Measurements from ENCODE around the gene WIZ.

Gene WIZ

DNA sequence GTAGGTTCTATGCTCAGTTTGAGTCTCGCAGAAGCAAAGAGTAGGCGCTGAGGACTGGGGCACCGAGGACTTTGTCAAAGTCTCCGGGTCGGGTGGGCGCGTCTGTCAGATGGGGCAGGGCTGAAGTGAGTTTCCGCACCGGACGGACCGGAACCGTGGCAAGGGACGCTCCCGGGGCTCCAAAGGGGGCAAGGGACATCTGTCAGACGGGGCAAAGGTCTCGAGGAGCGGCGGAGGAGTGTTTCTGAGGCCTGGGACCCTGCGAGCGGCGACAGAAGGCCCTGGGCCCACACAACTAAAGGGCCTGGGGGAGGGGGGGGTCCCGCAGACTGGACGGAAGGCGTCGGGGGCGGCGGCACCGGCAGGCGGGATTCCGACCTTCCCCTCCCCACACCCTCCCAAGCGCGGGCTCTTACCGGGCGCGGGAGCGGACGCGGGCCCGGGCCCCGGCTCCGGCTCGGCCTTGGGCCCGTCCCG is 17.7 kb downstream of the WIZ start (continued):
- TF ChIP-seq ZNF843 (tag by site-specific recombination; IDR thresholded peaks at IDR 0.05) (no peak), ZSCAN16 (tag by site-specific recombination; IDR thresholded peaks at IDR 0.05) (no peak), TCF7L2 (IDR thresholded peaks at IDR 0.05; ENCODE audit: borderline replicate concordance, low read depth, low read length) (no peak), KLF9 (tag by site-specific recombination; IDR thresholded peaks at IDR 0.05; ENCODE audit: low read depth) (0 out of 2 replicates have a peak, but pooled peaks have one; percentile 34), ZNF571 (tag by site-specific recombination; IDR thresholded peaks at IDR 0.05) (no peak), ZNF48 (tag by site-specific recombination; IDR thresholded peaks at IDR 0.05) (no peak), ZBTB7A (tag by site-specific recombination; IDR thresholded peaks at IDR 0.05; ENCODE audit: low read depth) (0 out of 2 replicates have a peak, but pooled peaks have one; percentile 34), ZNF211 (tag by site-specific recombination; IDR thresholded peaks at IDR 0.05; ENCODE audit: low read depth) (no peak), ZNF501 (tag by site-specific recombination; IDR thresholded peaks at IDR 0.05) (no peak), ZNF621 (tag by site-specific recombination; IDR thresholded peaks at IDR 0.05) (no peak), MEIS1 (CRISPR knock-in tag; IDR thresholded peaks at IDR 0.05; ENCODE audit: borderline replicate concordance) (no peak), KLF8 (tag by site-specific recombination; IDR thresholded peaks at IDR 0.05) (peak; percentile 33; the same call in 1 of the 2 replicates), ZNF610 (tag by site-specific recombination; IDR thresholded peaks at IDR 0.05; ENCODE audit: borderline replicate concordance) (no peak), YY1 (tag by site-specific recombination; IDR thresholded peaks at IDR 0.05) (no peak), ZNF133 (tag by site-specific recombination; IDR thresholded peaks at IDR 0.05) (no peak), ZFHX2 (tag by site-specific recombination; conservative IDR thresholded peaks at IDR 0.05) (peak; percentile 73), ZNF10 (tag by site-specific recombination; IDR thresholded peaks at IDR 0.05) (no peak), ZNF2 (tag by site-specific recombination; IDR thresholded peaks at IDR 0.05) (no peak), ZNF473 (tag by site-specific recombination; IDR thresholded peaks at IDR 0.05) (no peak), ZFP69B (tag by site-specific recombination; IDR thresholded peaks at IDR 0.05) (peak; percentile 75)
- TF ChIP-seq, protein P1, sequence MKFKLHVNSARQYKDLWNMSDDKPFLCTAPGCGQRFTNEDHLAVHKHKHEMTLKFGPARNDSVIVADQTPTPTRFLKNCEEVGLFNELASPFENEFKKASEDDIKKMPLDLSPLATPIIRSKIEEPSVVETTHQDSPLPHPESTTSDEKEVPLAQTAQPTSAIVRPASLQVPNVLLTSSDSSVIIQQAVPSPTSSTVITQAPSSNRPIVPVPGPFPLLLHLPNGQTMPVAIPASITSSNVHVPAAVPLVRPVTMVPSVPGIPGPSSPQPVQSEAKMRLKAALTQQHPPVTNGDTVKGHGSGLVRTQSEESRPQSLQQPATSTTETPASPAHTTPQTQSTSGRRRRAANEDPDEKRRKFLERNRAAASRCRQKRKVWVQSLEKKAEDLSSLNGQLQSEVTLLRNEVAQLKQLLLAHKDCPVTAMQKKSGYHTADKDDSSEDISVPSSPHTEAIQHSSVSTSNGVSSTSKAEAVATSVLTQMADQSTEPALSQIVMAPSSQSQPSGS (tag by site-specific recombination; IDR thresholded peaks at IDR 0.05; ENCODE audit: low read depth) = no peak
- TF ChIP-seq, protein P2, sequence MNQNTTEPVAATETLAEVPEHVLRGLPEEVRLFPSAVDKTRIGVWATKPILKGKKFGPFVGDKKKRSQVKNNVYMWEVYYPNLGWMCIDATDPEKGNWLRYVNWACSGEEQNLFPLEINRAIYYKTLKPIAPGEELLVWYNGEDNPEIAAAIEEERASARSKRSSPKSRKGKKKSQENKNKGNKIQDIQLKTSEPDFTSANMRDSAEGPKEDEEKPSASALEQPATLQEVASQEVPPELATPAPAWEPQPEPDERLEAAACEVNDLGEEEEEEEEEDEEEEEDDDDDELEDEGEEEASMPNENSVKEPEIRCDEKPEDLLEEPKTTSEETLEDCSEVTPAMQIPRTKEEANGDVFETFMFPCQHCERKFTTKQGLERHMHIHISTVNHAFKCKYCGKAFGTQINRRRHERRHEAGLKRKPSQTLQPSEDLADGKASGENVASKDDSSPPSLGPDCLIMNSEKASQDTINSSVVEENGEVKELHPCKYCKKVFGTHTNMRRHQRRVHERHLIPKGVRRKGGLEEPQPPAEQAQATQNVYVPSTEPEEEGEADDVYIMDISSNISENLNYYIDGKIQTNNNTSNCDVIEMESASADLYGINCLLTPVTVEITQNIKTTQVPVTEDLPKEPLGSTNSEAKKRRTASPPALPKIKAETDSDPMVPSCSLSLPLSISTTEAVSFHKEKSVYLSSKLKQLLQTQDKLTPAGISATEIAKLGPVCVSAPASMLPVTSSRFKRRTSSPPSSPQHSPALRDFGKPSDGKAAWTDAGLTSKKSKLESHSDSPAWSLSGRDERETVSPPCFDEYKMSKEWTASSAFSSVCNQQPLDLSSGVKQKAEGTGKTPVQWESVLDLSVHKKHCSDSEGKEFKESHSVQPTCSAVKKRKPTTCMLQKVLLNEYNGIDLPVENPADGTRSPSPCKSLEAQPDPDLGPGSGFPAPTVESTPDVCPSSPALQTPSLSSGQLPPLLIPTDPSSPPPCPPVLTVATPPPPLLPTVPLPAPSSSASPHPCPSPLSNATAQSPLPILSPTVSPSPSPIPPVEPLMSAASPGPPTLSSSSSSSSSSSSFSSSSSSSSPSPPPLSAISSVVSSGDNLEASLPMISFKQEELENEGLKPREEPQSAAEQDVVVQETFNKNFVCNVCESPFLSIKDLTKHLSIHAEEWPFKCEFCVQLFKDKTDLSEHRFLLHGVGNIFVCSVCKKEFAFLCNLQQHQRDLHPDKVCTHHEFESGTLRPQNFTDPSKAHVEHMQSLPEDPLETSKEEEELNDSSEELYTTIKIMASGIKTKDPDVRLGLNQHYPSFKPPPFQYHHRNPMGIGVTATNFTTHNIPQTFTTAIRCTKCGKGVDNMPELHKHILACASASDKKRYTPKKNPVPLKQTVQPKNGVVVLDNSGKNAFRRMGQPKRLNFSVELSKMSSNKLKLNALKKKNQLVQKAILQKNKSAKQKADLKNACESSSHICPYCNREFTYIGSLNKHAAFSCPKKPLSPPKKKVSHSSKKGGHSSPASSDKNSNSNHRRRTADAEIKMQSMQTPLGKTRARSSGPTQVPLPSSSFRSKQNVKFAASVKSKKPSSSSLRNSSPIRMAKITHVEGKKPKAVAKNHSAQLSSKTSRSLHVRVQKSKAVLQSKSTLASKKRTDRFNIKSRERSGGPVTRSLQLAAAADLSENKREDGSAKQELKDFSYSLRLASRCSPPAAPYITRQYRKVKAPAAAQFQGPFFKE (tag by site-specific recombination; IDR thresholded peaks at IDR 0.05; ENCODE audit: borderline replicate concordance) = no peak
- TF ChIP-seq, protein P3, sequence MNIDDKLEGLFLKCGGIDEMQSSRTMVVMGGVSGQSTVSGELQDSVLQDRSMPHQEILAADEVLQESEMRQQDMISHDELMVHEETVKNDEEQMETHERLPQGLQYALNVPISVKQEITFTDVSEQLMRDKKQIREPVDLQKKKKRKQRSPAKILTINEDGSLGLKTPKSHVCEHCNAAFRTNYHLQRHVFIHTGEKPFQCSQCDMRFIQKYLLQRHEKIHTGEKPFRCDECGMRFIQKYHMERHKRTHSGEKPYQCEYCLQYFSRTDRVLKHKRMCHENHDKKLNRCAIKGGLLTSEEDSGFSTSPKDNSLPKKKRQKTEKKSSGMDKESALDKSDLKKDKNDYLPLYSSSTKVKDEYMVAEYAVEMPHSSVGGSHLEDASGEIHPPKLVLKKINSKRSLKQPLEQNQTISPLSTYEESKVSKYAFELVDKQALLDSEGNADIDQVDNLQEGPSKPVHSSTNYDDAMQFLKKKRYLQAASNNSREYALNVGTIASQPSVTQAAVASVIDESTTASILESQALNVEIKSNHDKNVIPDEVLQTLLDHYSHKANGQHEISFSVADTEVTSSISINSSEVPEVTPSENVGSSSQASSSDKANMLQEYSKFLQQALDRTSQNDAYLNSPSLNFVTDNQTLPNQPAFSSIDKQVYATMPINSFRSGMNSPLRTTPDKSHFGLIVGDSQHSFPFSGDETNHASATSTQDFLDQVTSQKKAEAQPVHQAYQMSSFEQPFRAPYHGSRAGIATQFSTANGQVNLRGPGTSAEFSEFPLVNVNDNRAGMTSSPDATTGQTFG (tag by site-specific recombination; IDR thresholded peaks at IDR 0.05; ENCODE audit: borderline replicate concordance) = no peak
- TF ChIP-seq, protein P4, sequence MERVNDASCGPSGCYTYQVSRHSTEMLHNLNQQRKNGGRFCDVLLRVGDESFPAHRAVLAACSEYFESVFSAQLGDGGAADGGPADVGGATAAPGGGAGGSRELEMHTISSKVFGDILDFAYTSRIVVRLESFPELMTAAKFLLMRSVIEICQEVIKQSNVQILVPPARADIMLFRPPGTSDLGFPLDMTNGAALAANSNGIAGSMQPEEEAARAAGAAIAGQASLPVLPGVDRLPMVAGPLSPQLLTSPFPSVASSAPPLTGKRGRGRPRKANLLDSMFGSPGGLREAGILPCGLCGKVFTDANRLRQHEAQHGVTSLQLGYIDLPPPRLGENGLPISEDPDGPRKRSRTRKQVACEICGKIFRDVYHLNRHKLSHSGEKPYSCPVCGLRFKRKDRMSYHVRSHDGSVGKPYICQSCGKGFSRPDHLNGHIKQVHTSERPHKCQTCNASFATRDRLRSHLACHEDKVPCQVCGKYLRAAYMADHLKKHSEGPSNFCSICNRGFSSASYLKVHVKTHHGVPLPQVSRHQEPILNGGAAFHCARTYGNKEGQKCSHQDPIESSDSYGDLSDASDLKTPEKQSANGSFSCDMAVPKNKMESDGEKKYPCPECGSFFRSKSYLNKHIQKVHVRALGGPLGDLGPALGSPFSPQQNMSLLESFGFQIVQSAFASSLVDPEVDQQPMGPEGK (tag by site-specific recombination; IDR thresholded peaks at IDR 0.05) = 0 out of 2 replicates have a peak, but pooled peaks have one; percentile 32
- TF ChIP-seq, protein P5, sequence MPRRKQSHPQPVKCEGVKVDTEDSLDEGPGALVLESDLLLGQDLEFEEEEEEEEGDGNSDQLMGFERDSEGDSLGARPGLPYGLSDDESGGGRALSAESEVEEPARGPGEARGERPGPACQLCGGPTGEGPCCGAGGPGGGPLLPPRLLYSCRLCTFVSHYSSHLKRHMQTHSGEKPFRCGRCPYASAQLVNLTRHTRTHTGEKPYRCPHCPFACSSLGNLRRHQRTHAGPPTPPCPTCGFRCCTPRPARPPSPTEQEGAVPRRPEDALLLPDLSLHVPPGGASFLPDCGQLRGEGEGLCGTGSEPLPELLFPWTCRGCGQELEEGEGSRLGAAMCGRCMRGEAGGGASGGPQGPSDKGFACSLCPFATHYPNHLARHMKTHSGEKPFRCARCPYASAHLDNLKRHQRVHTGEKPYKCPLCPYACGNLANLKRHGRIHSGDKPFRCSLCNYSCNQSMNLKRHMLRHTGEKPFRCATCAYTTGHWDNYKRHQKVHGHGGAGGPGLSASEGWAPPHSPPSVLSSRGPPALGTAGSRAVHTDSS (tag by site-specific recombination; IDR thresholded peaks at IDR 0.05) = no peak
- TF ChIP-seq, protein P6, sequence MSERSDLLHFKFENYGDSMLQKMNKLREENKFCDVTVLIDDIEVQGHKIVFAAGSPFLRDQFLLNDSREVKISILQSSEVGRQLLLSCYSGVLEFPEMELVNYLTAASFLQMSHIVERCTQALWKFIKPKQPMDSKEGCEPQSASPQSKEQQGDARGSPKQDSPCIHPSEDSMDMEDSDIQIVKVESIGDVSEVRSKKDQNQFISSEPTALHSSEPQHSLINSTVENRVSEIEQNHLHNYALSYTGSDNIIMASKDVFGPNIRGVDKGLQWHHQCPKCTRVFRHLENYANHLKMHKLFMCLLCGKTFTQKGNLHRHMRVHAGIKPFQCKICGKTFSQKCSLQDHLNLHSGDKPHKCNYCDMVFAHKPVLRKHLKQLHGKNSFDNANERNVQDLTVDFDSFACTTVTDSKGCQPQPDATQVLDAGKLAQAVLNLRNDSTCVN (tag by site-specific recombination; optimal IDR thresholded peaks at IDR 0.05) = peak; percentile 50

Data from HEK293 (cell line).